PFSK-1 (cell line): ENCODE results near the gene SEZ6L.

ENCODE experiments used
- REST ChIP-seq, 2 experiments: IDR thresholded peaks; 2 replicates each; pipeline versions ENCODE4 v1.6.1 to v1.8.0; 2011 to 2012; ENCODE audit warnings: low read depth in 2 of 2, low read length in 2 of 2, control low read depth in 1 of 2, inconsistent platforms in 1 of 2, mild to moderate bottlenecking in 1 of 2, moderate library complexity in 1 of 2; ENCODE audit not compliant: insufficient read depth in 1 of 2
- SIN3A ChIP-seq: IDR thresholded peaks from 2 replicates; pipeline ENCODE4 v1.6.1; 2012; ENCODE audit warnings: mild to moderate bottlenecking, low read length, moderate library complexity, borderline replicate concordance; ENCODE audit not compliant: insufficient read depth
- TAF1 ChIP-seq: IDR thresholded peaks from 2 replicates; pipeline ENCODE4 v1.6.1; 2012; ENCODE audit warnings: low read length, control low read depth, borderline replicate concordance; ENCODE audit not compliant: insufficient read depth

- TF ChIP-seq TAF1 (no peak), REST (IDR thresholded peaks at IDR 0.05; ENCODE audit: insufficient read depth in 1 of 2, low read depth in 2 of 2, low read length in 2 of 2) (no peak), SIN3A (no peak)
Measured at GRCh38 chr22:26143806-26144325, 25.4 kb upstream of the SEZ6L start.
